Hepatocyte (in vitro differentiated cells): Measurements from ENCODE around the gene KCNIP3. TPM values are rescaled to one million over a fixed set of nuclear protein-coding genes. Genes with fewer than 3 reads are reported as not detected.

Experiments
- DNase-seq: peaks from one replicate; pipeline ENCODE4 v3.0.0-alpha.2; 2016; ENCODE audit warnings: low spot score
- H2AFZ ChIP-seq: fragments of 200-600 bp; sonication (generic); 2 replicates; pipeline ENCODE4 v1.6.0; 2016; ENCODE audit warnings: antibody characterized with exemption, mild to moderate bottlenecking
- H3K27ac ChIP-seq: fragments of 200-600 bp; sonication (generic); 2 replicates; pipeline ENCODE4 v1.5.1; 2016; ENCODE audit warnings: mild to moderate bottlenecking
- H3K27me3 ChIP-seq: fragments of 200-600 bp; sonication (generic); 2 replicates; pipeline ENCODE4 v1.6.1; 2016
- H3K36me3 ChIP-seq: fragments of 200-600 bp; sonication (generic); replicated peaks from 2 replicates; pipeline ENCODE4 v1.5.1; 2016; ENCODE audit warnings: low read depth; ENCODE audit not compliant: insufficient read depth
- H3K4me1 ChIP-seq: fragments of 200-600 bp; sonication (generic); 2 replicates; pipeline ENCODE4 v1.5.1; 2016; ENCODE audit warnings: mild to moderate bottlenecking, moderate library complexity; ENCODE audit not compliant: insufficient read depth
- H3K4me2 ChIP-seq: fragments of 200-600 bp; sonication (generic); 2 replicates; pipeline ENCODE4 v1.6.0; 2016
- H3K4me3 ChIP-seq: fragments of 200-600 bp; sonication (generic); 2 replicates; pipeline ENCODE4 v1.5.1; 2016; ENCODE audit warnings: mild to moderate bottlenecking
- H3K79me2 ChIP-seq: fragments of 200-600 bp; sonication (generic); 2 replicates; pipeline ENCODE4 v1.6.0; 2017; ENCODE audit warnings: mild to moderate bottlenecking
- H3K9me2 ChIP-seq: fragments of 200-600 bp; sonication (generic); replicated peaks from 2 replicates; pipeline ENCODE4 v1.6.0; 2017; ENCODE audit warnings: mild to moderate bottlenecking; ENCODE audit not compliant: insufficient read depth
- H3K9me3 ChIP-seq: fragments of 200-600 bp; sonication (generic); 2 replicates; pipeline ENCODE4 v1.5.1; 2016; ENCODE audit warnings: low read depth, mild to moderate bottlenecking
- H4K20me1 ChIP-seq: fragments of 200-600 bp; sonication (generic); 2 replicates; pipeline ENCODE4 v1.6.0; 2016; ENCODE audit warnings: mild to moderate bottlenecking; ENCODE audit not compliant: insufficient read depth, poor library complexity, severe bottlenecking
- EZH2 ChIP-seq: fragments of 200-600 bp; sonication (generic); IDR thresholded peaks from 2 replicates; pipeline ENCODE4 v1.6.1; 2016; ENCODE audit warnings: antibody characterized with exemption, mild to moderate bottlenecking, borderline replicate concordance
- EZH2phosphoT487 ChIP-seq: fragments of 200-600 bp; sonication (generic); IDR thresholded peaks from one replicate; pipeline ENCODE4 v1.6.1; 2018; ENCODE audit warnings: antibody characterized with exemption, mild to moderate bottlenecking, low read depth, moderate library complexity; ENCODE audit not compliant: unreplicated experiment, severe bottlenecking
- WGBS: methylation state at CpG from one replicate; pipeline ENCODE4 v1.1.6; 2016; ENCODE audit warnings: low lambda C conversion rate; ENCODE audit errors: missing lambda C conversion rate; 5-methylcytosine and 5-hydroxymethylcytosine counted together
- polyA plus RNA-seq: library from polyadenylated mRNA; unstranded; fragments of >200 nt; fragmentation: Nextera tagmentation; extraction: Ambion mirVana; gene quantifications from 2 replicates; pipeline ENCODE4 v1.2.1, GENCODE V29; 2016
- total RNA-seq: library from RNA; depleted of rRNA; stranded (reverse); fragments of >200 nt; gene quantifications from 2 replicates; pipeline ENCODE4 v1.2.3, GENCODE V29; 2014
- TF ChIP-seq, protein P1 (sequence below): fragments of 200-600 bp; sonication (generic); IDR thresholded peaks from 2 replicates; pipeline ENCODE4 v1.5.1; 2016; ENCODE audit warnings: antibody characterized with exemption, mild to moderate bottlenecking; ENCODE audit not compliant: poor library complexity

KCNIP3 gene
- total and polyA plus RNA-seq, 2 experiments from 2014 or later, result 6.1 to 6.5 TPM

DNA sequence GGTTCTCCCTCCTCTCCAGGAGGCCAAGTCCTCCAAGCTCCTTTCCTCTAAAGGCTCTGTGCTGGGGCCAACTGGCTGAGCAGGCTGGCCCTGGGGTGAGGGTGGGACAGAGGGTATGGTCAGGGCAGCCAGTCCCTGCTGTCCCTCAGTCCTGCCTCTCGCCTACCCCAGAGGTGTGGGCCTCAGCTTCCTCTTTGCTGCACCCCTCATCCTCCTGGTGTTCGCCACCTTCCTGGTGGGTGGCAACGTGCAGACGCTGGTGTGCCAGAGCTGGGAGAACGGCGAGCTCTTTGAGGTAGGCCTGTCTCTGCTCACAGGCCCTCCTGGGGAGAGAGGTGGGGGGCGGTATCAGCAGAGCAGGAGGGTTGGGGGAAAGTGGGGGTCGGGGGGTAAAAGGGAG is 16.1 kb upstream of the KCNIP3 start:
- Histone ChIP-seq H2AFZ (no peak overlapping the region), H3K4me1 (no peaks in the 10 kb centered on the region), H3K27ac (no peak overlapping the region), H3K9me3 (no peaks in the 10 kb centered on the region), H3K9me2 (no peaks in the 10 kb centered on the region), H3K36me3 (no peaks in the 10 kb centered on the region), H3K79me2 (no peaks in the 10 kb centered on the region), H3K4me3 (no peak overlapping the region), H3K4me2 (no peak overlapping the region), H4K20me1 (no peaks in the 10 kb centered on the region), H3K27me3 (no peaks in the 10 kb centered on the region)
- no peak for DNase-seq
- TF ChIP-seq EZH2 (no peak), EZH2phosphoT487 (no peak)
- TF ChIP-seq, protein P1, sequence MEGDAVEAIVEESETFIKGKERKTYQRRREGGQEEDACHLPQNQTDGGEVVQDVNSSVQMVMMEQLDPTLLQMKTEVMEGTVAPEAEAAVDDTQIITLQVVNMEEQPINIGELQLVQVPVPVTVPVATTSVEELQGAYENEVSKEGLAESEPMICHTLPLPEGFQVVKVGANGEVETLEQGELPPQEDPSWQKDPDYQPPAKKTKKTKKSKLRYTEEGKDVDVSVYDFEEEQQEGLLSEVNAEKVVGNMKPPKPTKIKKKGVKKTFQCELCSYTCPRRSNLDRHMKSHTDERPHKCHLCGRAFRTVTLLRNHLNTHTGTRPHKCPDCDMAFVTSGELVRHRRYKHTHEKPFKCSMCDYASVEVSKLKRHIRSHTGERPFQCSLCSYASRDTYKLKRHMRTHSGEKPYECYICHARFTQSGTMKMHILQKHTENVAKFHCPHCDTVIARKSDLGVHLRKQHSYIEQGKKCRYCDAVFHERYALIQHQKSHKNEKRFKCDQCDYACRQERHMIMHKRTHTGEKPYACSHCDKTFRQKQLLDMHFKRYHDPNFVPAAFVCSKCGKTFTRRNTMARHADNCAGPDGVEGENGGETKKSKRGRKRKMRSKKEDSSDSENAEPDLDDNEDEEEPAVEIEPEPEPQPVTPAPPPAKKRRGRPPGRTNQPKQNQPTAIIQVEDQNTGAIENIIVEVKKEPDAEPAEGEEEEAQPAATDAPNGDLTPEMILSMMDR, result no peak
- WGBS, result 93% methylated on average over 8 of the region's 8 CpGs

DNA sequence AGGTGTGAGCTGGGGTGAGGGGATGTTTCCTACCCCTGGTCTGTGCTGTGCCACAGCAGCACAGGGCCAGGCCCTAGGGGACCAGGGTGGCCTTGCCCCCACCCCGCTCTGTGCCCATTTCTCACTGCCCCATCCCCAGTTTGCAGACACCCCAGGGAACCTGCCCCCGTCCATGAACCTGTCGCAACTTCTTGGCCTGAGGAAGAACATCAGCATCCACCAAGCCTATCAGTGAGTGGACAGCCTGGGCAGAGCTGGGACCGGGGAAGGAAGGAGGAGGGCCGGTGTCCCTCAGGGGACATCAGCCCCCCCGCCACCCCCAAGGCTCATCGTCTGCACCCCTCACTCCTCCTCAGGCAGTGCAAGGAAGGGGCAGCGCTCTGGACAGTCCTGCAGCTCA is 15.4 kb upstream of the KCNIP3 start:
- H4K20me1 ChIP-seq, result no peaks in the 10 kb centered on the region
- H3K27ac ChIP-seq, result no peak overlapping the region
- 93% methylated on average over 7 of the region's 8 CpGs for WGBS
- no peaks in the 10 kb centered on the region for H3K9me2 ChIP-seq
- H3K36me3 ChIP-seq, result no peaks in the 10 kb centered on the region
- DNase-seq, result no peak
- H3K4me1 ChIP-seq, result no peaks in the 10 kb centered on the region
- no peaks in the 10 kb centered on the region for H3K79me2 ChIP-seq
- no peaks in the 10 kb centered on the region for H3K9me3 ChIP-seq
- no peak overlapping the region for H3K4me3 ChIP-seq
- TF ChIP-seq EZH2phosphoT487 (no peak), EZH2 (no peak)
- TF ChIP-seq, protein P1, result no peak
- H2AFZ ChIP-seq, result no peak overlapping the region
- H3K27me3 ChIP-seq, result no peaks in the 10 kb centered on the region
- H3K4me2 ChIP-seq, result no peak overlapping the region

DNA sequence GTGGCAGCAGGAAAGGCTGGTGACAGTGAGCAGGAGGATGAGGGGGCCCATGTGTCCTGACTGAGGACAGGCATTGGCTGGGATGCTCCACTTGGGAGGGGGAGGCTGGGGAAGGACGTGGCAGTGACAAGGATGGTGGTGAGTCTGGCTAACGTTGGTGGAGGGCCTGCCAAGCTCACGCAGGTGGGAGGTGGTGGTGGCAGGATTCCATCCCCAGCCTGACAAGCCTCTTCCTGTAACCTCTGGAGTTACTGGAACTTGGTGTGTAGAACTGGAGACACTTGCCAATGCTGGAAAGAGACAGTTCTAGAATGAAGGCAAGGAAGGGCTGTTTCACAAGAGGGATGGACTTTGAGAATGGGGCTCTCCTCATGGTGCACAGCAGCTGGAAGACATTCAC is 14.7 kb upstream of the KCNIP3 start:
- Histone ChIP-seq H3K36me3 (no peaks in the 10 kb centered on the region), H3K4me1 (no peaks in the 10 kb centered on the region), H3K27ac (no peak overlapping the region), H3K4me3 (no peak overlapping the region), H3K4me2 (no peak overlapping the region), H3K27me3 (no peaks in the 10 kb centered on the region), H3K9me3 (no peaks in the 10 kb centered on the region), H4K20me1 (no peaks in the 10 kb centered on the region), H3K9me2 (no peaks in the 10 kb centered on the region), H2AFZ (no peak overlapping the region), H3K79me2 (no peaks in the 10 kb centered on the region)
- no peak for DNase-seq
- no peak for TF ChIP-seq EZH2phosphoT487
- 44% methylated on average over 3 of the region's 3 CpGs for WGBS

DNA sequence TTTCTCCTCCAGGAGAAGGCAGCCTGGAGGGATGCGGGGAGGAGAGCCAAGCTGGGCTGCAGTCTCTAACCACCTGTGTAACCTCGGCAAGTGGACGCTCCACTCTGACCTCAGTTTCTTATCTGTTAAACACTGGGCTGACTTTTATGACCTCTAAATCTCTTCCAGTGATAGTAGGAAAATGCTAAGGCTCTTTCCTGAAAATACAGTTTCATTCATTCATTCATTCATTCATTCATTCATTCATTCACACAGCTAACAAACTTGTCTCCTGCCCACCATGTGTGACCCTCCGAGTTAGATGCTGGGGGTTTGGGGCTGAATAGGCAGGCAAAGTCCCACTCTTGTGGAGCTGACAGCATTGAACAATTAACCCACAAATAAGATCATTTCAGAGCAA is 13.6 kb upstream of the KCNIP3 start:
- H3K9me3 ChIP-seq, result no peaks in the 10 kb centered on the region
- no peak overlapping the region for H3K4me2 ChIP-seq
- 86% methylated on average over 4 of the region's 4 CpGs for WGBS
- no peak for TF ChIP-seq EZH2phosphoT487
- TF ChIP-seq, protein P1, result no peak
- TF ChIP-seq EZH2, result no peak
- H4K20me1 ChIP-seq, result no peaks in the 10 kb centered on the region
- H3K9me2 ChIP-seq, result no peaks in the 10 kb centered on the region
- no peaks in the 10 kb centered on the region for H3K27me3 ChIP-seq
- no peaks in the 10 kb centered on the region for H3K4me1 ChIP-seq
- H3K27ac ChIP-seq, result no peak overlapping the region
- H2AFZ ChIP-seq, result no peak overlapping the region
- no peak for DNase-seq
- H3K79me2 ChIP-seq, result no peaks in the 10 kb centered on the region
- no peaks in the 10 kb centered on the region for H3K36me3 ChIP-seq
- H3K4me3 ChIP-seq, result no peak overlapping the region
